Middle frontal gyrus (tissue), 1 donor: ENCODE results near the gene IL22RA2.

ENCODE experiments used
- DNase-seq: peaks from one replicate; pipeline ENCODE4 v3.0.0-alpha.2; 2015; ENCODE audit warnings: low spot score; ENCODE audit errors: extremely low spot score

The IL22RA2 gene

DNA sequence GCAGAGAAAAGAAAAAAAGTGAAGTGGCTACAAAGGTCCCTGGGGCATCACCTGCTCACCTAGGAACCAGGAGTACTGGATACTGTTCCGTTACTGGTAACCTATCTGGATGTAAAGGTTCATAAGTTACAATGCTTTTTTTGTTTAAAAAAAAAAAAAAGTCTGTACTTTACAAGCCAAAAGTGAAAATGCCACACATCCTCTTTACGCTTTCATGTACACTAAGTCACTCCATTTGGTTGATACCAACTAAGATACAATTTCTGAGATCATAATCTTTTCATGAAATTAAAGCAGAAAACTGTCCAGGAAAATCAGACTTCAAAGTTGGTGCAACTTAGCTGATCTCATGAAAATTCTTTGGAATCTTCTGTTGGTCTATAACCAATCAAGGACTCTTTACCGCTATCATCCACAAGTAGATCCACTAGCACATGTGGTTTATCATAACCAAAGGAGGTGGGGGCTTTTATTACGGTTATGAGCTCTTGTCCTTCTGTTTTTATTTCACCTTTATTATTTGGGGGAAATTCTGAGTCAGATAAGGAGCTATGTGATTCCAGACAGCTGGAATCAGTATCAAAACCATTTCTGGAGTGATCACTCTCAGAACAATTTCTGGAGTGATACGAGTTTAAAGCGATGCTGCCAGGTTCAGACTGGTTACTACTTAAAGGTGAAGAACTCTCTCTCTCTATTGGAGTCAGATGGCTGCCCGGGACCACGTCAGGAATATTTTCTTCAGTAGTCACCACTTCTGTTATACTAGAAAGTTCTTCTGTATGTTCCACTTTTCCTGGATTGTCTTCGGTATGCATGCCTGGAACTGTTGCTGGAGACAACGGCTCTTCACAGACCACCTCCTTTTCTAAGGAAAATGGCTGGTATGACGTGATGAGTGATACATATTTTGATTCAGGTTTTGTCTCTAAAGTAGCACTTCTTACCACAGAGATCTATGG lies 24.5 kb upstream of the IL22RA2 start:
- DNase-seq = no peak

DNA sequence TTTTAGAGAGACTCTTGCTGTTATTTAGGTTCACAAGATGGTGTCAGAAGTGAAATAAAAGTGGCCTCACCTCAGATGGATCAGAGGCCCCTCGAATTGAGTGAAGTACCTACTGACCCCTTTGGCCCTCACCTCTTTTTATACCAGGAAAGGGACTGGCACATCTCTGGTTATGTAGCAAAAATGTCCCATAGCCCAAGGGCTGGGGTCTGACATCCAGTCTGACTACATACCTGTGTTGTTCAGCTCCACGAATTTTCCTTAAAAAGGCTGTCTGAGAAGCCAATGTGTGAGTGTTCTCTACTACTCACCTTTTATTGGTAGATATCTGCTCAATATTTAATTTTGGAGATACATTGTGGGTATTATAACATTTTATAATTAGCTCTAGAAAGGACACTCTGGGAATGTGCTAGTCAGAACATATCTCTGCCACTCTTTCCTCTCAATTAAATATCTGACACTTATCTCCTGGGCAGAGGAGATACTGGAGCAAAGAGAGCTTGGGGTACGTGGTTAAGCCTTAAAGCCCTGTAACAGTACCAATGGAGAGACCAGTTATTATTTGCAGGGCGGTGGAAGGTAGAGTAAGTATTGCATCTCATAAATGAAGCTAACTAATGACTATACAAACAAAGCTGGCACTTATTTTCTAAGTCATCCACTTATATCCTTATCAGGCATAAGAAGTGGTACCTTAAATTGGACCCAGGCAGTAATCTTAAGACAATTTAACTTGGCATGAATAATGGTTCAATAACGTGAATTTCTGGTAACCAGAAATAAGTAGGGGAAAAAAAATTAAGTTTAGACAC lies 20.0 kb upstream of the IL22RA2 start:
- DNase-seq = no peak

DNA sequence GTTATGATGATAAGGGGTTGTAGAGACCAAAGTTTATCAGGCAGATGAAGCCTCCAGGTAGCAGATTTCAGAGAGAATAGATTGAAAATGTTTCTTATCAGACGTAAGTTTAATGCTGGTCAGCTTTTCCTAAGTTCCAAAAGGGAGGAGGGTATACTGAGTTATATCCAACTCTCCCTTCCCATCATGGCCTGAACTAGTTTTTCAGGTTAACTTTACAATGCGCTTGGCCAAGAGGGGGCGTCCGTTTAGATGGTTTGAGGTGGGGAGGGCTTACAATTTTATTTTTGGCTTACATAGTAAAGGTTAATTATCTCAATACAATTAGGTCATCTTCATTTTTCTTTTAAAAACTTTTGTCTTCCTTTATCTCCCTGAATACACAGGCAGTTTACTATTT lies 19.4 kb upstream of the IL22RA2 start:
- no peak for DNase-seq

DNA sequence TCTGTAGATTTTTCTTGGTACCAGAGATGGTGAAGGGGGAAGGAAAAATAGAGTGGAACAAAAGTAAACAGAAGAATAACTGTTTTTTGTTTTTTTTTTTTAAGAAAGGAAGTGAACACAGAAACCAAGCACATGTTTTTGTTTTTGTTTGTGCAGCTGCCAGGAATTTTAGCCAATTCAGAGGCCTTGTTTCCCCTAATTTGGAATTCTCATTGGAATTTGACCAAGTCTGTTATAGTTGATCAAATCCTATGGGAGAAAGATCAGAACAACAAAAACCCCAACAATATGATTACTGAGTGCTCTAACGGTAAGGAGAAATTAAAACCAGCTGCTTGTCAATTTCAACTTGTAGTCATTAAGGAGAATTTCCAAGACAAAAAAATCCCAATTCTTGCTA lies 18.2 kb upstream of the IL22RA2 start:
- no peak for DNase-seq

DNA sequence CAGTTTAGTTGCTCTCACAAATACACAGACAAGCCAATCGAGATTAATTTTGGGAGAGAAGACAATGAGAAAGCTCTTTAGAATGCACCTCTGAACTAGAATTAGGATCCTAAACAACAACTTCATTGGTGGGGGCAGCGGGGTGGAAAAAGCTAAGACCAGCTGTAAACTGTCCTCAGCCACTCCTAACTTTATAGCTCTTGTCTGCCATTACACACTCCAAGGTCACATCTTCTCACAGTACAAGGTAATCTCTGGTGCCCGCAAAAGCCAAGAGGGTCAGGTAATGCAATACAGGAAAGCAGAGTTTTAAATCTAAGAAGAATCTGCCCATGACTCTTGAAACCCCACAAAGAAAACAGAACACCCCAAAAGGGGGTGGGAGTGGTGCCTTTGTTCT lies 17.8 kb upstream of the IL22RA2 start:
- DNase-seq = no peak

DNA sequence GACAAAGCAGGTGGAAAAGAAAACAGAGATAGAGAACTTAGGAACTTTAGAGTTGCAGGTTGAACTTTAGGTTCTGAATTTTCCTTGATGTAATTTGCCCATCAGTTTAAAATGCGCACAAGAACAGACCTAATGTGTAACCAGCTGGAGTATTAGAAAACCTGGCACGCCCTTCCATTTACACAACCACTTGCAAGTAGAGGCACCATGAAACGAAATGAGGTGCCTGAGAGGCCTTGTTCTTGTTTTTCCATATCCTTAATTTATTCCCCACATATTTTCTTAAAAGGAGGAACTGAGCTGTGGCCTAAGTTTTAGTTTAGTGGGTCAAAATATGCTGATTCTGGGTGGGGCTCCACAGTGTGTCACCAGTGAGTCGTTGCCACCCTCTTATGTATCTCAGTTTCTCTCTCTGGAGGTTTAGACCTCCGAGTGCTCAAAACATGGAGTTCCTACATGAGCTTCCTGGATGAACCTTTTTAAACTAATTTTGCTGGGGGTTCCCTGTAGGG lies 17.2 kb upstream of the IL22RA2 start:
- DNase-seq = no peak

DNA sequence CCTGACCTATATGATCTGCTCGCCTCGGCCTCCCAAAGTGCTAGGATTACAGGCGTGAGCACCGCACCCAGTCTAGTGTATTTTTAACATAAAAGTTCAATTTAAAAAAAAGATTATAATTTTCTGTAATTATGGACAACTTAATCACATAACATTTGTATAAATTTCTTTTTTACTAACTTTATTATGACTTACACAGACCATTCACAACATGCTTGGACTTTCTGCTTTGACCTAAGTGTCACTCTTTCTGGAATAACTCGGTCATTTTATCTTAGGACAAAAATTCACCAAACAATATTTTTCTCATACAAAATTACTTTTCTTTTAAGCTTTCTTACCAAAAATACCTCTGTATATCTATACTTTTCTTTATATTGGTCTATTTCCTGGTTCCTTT lies 15.4 kb upstream of the IL22RA2 start:
- no peak for DNase-seq

DNA sequence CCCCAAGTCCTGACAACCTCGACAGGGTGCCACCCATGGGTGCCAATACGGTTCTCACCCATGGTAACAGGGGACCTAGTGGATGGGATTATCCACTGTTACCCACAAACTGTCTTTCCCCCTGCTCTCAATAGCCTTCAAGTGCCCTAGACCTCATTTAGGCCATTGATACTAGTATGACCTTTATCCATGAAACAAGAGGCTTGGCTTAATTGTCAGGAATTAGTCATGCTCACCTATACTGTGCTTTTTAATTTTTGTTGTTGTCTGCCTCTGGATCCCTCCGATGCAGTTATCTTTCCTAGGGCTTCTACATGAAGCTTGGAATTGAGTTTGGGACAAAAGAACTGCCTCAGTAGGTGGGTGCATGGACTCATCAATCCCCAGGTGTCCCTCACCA lies 11.8 kb upstream of the IL22RA2 start:
- DNase-seq = no peak

DNA sequence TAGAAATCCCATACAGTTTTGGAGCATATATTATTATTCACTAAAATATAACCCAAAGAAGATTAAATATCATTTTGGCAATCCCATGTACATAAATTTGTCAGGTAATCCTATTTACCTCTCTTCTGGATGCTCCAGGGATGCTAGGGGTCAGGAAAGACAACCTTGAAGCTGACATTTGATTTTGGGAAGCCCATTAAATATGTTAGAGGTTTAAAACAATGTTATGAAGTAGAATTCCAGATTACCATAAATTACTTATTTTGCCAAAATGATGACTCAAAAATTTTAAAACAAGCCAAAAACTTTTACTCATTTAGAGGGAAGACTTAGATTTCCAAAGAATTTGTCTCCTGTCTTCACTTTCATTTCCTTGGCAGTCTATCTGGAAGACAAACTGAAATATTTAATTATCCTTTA lies 9.2 kb upstream of the IL22RA2 start:
- DNase-seq = no peak

DNA sequence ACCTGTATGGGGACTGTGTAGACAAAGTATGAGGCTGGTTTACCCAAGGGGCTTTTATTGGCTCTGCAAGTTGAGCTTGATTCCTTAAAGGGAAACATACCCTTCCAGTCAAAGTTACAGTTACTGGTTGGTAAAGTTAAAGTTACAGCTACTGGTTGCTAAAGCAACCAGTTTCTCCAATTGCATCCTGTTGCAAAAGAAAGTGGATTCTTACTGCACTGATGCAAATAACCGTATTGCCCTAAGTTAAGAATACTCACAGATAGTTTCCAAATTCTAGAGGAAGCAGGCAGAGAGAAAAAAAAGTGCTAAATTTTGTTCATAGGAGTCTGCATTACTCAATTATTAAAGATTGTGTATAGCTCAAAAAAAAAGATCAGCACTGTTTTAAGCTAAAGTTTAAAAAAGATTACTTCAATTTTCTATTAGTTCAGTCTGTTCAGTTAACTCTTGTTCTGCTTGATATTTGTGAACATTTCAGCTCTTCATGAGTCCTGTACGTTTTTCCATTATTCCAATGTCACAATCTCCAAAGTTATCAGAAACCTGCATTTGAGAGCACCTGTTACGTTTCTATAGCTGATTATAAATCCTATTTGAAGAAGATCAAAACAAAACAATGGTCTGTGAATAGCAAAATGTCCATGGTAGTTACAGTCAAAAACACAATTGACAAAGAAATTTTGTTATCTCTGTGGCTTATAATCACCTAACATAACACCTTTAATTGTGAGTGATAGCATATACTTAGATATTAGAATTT lies 8.6 kb upstream of the IL22RA2 start:
- no peak for DNase-seq

DNA sequence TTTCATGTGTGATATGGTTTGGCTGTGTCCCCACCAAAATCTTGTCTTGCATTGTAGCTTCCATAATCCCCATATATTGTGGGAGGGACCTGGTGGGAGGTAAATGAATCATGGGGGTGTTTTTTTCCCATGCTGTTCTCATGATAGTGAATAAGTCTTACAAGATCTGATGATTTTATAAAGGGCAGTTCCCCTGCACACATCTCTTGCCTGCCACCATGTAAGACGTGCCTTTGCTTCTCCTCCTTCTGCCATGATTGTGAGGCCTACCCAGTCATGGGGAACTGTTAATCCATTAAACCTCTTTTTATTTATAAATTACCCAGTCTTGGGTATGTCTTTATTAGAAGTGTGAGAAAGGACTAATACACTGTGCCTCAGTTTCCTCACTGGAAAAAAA lies 4.2 kb upstream of the IL22RA2 start:
- no peak for DNase-seq

DNA sequence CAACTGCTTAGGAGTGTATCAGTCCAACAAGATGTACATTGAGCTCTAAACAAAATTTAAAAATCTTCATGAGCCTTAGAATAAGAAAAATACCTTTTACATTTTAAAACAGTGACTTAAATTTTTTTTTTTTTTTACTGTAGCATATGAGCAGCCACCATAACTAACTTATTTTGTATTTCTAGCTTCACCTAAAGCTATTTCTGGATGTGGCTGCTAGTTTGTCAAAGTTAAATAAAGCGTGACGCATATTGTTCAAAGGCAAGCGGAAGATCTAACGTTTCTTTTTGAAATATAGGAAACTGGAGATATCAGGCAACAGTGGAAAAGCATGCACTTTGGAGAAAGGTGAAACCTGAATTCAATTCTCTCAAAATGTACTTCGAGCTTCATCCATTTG lies 3.3 kb upstream of the IL22RA2 start:
- no peak for DNase-seq

DNA sequence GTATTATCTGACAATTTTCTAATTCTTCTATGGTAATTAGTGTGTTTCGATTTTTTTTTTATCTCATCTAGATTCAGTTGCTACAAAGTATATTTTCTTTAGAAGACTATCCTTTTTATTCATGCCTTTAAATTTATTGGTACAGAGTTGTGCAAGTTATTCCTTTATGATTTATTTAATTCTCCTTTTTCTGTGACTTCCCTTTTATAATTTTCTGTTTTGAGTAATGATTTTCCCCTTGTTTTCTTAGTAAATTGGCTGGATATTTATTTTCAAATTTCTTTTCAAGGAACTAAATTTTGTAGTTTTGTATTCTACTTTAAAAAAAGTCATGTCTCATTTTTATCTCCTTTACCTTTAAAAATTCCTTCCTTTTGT lies 2.4 kb upstream of the IL22RA2 start:
- DNase-seq = no peak

DNA sequence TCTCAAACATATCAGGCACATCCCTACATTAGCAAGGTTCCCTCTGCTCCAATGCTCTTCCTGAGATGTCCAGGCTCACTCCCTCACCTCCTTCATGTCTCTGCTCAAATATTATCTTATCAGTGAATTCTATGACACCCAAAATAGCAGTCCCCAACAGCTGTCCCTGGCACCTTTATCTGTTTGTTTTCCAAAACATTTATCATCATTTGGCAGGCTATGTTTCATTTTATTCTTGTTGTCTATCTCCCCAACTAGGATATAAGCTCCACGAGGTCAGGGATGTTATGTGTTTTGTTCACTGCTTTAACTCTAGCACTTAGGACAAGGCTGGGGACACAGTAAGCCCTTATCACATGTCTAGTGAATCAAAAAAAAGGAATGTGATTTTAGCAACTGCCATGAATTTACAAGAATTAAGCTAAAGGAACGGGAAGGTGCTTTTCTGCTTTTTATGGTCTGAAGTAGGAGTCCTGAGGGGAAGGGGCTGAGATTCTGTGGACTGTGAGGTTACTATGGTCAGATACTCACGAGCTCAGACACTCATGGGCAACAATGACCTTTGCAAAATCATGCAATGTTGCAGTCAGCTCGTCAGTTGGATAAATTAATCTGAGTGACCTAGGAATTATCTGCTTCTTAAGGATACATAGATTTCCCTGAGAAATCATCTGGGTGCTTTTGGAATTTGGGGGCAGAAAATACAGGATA lies 1.9 kb upstream of the IL22RA2 start:
- no peak for DNase-seq

DNA sequence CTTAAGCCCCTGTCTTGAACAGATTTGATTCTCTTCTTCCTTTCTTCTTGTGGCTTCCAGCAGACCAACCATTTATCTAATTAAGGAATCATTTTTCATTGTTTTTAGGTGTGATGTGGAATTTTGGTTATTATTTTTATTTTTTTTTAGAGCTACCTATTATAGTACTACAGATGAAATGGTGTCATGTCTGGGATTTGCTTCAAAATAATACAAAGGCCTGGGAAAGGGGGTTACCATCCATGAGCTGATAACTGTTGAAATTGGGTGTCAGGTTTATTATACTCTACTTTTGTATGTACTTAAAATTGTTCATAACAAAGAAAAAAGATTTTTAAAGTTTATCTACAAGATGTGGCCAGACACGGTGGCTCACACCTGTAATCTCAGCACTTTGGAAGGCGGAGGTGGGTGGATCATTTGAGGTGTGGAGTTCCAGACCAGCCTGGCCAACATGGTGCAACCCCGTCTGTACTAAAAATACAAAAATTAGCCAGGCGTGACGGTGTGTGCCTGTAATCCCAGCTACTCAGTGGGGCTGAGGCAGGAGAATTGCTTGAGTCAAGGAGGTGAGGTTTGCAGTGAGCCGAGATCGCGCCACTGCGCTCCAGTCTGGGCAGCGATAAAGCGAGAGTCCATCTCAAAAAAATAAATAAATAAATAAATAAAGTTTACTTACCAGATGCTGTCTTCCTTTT lies 561 bp downstream of the IL22RA2 start:
- no peak for DNase-seq

DNA sequence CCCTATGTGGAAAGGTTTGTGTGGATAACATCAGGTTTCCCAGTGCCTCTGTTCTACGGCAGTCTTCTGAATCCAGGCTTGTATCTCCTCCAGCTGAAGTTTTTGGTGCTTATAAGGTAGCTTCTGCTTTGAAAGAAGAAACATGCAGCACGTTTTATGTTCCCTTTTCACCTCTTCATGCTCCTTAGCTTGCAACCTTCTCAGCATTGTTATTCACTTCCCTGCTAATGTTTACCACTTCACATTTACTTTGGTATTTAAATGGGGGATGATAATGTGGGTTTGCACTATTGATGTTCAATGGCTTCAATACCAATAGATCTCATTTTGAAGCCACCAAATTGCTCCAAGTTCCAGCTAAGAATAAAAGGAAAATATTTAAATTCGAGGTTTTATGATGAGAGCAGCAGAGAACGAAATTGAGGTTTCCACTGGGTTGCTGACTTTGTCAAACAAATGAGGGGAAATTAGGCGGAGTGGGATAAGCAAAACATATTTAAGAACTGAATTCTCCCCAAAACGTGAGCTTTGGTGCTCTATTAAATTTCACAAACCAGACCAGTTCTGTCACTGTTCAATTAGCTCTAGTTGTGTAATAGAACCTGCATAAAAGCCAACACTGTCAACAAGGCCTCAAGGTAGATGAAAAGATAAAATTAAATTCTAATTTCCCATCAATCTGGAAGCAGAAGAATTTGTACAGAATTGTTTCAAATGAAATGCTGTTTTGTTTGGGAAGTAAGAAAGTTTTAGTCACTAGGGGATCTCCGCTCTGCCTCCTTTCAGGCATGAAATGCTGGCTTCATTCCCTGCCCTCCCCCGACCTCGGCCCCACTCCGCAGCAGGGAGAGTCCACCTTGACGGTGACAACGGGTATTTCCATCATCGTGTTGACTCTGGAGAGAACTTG lies 1.4 kb downstream of the IL22RA2 start:
- DNase-seq = no peak

DNA sequence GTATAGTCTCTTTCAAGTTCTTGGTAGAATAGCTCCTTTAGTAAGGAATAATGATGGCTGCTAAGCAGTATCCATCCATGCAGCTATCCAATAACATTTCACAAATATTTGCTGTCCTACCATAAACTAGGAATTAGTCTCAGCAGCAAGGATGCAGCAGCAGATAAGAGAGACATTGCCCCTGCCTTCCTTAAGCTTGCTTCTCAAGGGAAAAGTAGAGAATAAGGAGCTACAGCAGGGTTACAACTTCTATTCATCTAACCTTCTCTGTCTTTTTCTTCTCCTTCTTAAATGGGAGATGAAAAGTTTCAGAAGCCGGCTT lies 2.4 kb downstream of the IL22RA2 start:
- DNase-seq = no peak

DNA sequence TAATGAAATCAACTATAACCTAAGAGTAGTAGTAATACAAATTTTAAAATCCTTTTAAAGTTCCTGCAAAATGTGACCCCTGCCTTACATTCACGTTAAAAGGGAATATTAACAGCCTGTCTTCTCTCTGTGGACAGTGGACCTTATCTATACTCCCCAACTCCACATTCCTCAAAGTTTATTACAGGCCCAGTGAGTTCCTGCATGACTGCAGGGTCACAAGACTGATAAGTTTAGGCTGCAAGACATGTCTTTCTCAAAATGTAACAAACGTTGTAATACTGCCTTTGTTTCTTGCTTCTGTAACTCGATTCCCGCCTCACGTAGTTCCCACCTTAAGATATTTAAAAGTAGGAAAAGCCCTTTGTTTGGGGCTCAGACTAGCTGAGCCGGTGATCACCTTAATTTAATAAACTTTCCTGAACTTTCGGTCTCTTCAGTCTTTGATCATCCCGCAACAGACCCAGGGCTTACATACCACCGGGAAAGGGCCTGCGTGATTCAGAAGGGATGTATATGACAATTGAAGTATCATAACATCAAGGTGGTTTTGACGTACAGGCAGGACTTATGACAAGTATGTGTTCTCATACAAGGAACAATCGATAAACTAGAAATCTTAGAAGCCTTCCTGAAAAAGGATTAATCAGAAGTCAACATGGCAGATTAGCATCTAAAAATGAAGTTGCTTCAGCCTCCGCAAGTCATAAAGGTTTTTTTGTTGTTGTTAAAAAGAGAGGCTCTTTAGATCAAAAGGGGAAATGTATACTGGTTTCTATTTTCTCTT lies 3.0 kb downstream of the IL22RA2 start:
- DNase-seq = no peak
